ENCODE data around the gene ZDHHC20.

The ZDHHC20 gene, protein sequence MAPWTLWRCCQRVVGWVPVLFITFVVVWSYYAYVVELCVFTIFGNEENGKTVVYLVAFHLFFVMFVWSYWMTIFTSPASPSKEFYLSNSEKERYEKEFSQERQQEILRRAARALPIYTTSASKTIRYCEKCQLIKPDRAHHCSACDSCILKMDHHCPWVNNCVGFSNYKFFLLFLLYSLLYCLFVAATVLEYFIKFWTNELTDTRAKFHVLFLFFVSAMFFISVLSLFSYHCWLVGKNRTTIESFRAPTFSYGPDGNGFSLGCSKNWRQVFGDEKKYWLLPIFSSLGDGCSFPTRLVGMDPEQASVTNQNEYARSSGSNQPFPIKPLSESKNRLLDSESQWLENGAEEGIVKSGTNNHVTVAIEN

DNA sequence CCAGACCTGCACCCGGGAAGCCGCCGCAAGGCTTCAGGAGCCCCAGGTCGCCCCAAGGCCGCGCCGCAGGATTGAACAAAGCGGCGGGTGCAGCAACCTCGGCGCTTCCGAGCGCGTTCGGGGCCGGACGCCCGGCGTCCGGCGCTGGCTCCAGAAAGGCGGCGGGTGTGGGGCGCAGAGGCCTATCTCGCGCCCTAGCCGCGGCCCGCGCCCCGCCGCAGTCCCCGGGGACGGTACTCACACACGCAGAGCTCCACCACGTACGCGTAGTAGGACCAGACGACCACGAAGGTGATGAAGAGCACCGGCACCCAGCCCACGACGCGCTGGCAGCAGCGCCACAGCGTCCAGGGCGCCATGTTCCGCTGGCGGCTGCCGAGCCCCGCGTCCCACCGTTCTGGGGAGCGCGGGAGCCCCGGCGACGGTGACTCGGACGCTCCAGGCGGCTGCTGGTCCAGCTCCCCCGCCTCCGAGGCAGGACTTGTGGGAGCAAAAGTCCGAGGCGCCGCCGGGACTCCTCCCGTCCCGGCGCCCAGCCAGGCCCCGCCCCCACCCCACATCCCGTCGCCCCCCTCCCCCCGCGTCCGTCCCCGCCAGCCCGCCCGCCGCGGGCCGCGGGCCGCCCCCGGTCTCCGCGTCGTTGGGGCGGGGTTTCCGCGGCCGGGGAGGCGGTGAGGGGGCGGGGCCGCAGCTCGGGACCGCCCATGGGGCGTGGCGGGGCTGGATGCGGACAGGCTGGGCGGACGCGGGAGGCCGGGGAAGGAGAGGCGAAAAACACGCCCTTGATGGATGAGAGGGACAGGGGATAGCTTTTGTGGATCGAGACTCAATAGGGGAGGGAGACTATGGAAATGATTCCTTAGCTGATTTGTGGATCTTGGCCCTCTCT lies at the start of gene ZDHHC20:
TSS of gene ZDHHC20 (minus strand) at position 491 of the 889 bp plus-strand sequence. CDS start at position 359, 132 bp downstream.
- TF ChIP-seq, protein P1, sequence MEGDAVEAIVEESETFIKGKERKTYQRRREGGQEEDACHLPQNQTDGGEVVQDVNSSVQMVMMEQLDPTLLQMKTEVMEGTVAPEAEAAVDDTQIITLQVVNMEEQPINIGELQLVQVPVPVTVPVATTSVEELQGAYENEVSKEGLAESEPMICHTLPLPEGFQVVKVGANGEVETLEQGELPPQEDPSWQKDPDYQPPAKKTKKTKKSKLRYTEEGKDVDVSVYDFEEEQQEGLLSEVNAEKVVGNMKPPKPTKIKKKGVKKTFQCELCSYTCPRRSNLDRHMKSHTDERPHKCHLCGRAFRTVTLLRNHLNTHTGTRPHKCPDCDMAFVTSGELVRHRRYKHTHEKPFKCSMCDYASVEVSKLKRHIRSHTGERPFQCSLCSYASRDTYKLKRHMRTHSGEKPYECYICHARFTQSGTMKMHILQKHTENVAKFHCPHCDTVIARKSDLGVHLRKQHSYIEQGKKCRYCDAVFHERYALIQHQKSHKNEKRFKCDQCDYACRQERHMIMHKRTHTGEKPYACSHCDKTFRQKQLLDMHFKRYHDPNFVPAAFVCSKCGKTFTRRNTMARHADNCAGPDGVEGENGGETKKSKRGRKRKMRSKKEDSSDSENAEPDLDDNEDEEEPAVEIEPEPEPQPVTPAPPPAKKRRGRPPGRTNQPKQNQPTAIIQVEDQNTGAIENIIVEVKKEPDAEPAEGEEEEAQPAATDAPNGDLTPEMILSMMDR (conservative IDR thresholded peaks at IDR 0.05; ENCODE audit: low read depth, low read length), result no peak
- peak; percentile 87 for DNase-seq (ENCODE audit: low read depth)
- peak within 1 kb of the TSS; percentile 94 for H3K4me3 ChIP-seq (ENCODE audit: low read depth, low read length)

DNA sequence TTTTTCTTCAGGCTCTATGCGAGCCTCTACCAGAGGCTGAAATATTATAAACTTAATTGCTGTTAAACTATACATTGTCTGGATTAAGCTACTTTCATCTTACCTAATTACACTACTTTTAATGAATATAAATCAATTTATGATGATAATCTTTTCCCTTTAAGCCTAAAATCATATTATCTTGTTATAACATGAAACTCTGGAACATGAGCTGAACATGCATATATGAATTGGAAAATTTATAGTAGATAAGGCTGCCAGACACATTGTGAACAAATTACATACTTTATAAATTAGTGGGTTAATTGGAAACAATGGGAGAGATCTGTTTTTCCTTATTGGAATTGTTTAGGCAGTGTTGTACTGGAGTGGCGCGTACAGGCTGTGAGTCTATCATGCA lies 45.3 kb upstream of the ZDHHC20 start:
- no peak for DNase-seq (ENCODE audit: low read depth)
- H3K4me3 ChIP-seq (ENCODE audit: low read depth, low read length), result no peak overlapping the region
- TF ChIP-seq, protein P1 (conservative IDR thresholded peaks at IDR 0.05; ENCODE audit: low read depth, low read length), result no peak

DNA sequence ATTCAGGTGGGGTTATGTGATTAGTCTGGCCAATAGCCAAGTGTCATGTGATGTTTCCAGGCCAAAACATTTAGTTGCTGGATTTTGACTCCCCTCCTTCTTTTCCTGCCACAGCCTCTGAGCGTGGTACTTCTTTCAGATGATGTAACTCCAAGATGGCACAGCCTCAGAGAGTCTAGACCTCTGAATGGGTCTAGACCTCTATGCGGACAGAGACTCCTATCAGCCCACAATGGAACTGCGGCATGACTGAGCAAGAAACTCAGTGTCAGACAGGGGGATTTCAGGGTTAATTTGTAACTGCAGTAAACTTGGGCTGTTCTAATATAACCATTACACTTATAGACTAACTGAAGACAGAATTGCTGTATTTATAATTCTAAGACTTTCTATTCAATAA lies 42.6 kb upstream of the ZDHHC20 start:
- no peak for DNase-seq (ENCODE audit: low read depth)
- H3K4me3 ChIP-seq (ENCODE audit: low read depth, low read length), result no peak overlapping the region
- TF ChIP-seq, protein P1 (conservative IDR thresholded peaks at IDR 0.05; ENCODE audit: low read depth, low read length), result peak; percentile 11

DNA sequence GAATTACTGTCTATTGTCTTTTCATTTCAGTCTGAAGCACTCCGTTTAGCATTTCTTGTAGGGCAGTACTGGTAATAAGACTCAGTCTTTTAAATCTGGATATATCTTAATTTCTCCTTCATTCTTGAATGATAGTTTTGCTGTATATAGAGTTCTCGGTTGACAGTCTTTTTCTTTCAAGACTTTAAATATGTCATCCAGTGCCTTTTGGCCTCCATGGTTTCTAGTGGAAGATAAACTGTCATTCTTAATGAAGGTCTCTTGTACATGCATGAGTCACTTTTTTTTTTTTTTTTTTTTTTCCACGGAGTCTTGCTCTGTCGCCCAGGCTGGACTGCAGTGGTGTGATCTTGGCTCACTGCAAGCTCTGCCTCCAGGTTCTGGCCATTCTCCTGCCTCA lies 27.2 kb upstream of the ZDHHC20 start:
- no peak overlapping the region for H3K4me3 ChIP-seq (ENCODE audit: low read depth, low read length)
- DNase-seq (ENCODE audit: low read depth), result no peak
- TF ChIP-seq, protein P1 (conservative IDR thresholded peaks at IDR 0.05; ENCODE audit: low read depth, low read length), result no peak

DNA sequence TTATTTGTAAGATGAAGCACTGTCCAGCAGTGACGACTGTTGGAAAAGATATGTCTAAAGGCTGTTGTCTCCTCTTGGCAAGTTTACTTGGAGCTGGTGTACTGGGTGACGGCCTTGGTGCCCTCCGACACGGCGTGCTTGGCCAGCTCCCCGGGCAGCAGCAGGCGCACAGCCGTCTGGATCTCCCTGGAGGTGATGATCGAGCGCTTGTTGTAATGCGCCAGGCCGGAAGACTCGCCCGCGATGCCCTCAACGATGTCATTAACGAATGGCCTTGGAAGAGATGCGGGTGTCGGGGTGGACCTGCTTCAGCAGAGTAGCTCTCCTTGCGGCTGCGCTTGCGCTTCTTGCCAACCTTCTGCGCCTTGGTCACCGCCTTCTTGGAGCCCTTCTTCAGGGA lies 24.6 kb upstream of the ZDHHC20 start:
- no peak for DNase-seq (ENCODE audit: low read depth)
- TF ChIP-seq, protein P1 (conservative IDR thresholded peaks at IDR 0.05; ENCODE audit: low read depth, low read length), result no peak
- H3K4me3 ChIP-seq (ENCODE audit: low read depth, low read length), result no peak overlapping the region

DNA sequence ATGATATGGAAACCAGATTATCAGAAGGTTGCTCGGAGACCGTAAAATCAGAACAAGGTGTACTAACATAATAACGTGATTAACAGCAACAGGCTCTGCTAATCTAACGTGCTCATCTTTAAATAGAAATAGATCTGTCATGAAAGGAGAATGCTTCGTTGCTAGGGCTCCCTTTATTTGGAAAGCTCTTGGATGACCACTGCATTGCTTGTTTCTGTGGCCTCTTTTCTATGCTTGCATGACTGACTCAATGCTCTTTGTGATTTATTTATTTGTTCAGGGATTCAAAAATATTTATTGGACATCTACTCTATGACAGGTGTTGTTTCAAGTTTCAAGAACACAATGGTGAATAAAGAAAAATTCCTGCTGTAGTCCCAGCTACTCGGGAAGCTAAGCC lies 22.3 kb upstream of the ZDHHC20 start:
- DNase-seq (ENCODE audit: low read depth), result no peak
- no peak overlapping the region for H3K4me3 ChIP-seq (ENCODE audit: low read depth, low read length)
- TF ChIP-seq, protein P1 (conservative IDR thresholded peaks at IDR 0.05; ENCODE audit: low read depth, low read length), result no peak
